T-helper 1 cell (primary cell): Measurements from ENCODE around the gene MFN2.
"Not testable (repeated sequence)": the region's sequence is repeated elsewhere in the genome, so short reads cannot be mapped to it uniquely, and the experiment has no call there.

Experiments used
- DNase-seq, 5 donors: peaks; one replicate each; pipeline ENCODE4 v3.0.0-alpha.2; 2012 to 2020
- total RNA-seq, 4 donors: gene quantifications; one replicate each; lab custom pipeline; 2026; lab: John Stamatoyannopoulos, UW

MFN2 gene
- total RNA-seq, result 59.9 to 69.3 (median 65.6) reads per million in 4 donors

GRCh38 chr1:11979851-11980675 is at the start of gene MFN2:
MFN2 (plus strand) TSS chr1:11980444; CDS start chr1:11989169, 8,725 bp downstream.
- DNase-seq, result peak; percentile 82 to 97 (median 87)

- no peak for DNase-seq
Measured at GRCh38 chr1:11930571-11931445, 49.4 kb upstream of the MFN2 start.

GRCh38 chr1:11931845-11932244 is 48.4 kb upstream of the MFN2 start:
- no peak for DNase-seq

GRCh38 chr1:11934302-11935056 is 45.8 kb upstream of the MFN2 start, which contains the start of gene PLOD1:
PLOD1 (plus strand) TSS chr1:11934717; CDS start chr1:11934780, 63 bp downstream.
- DNase-seq, result peak; percentile 70 to 90 (median 79)

GRCh38 chr1:11935057-11935412 is 45.2 kb upstream of the MFN2 start:
- no peak for DNase-seq

GRCh38 chr1:11935733-11936132 is 44.5 kb upstream of the MFN2 start:
- not testable (repeated sequence) for DNase-seq

- no peak for DNase-seq
Measured at GRCh38 chr1:11938722-11939526, 41.3 kb upstream of the MFN2 start.

GRCh38 chr1:11939794-11940193 is 40.5 kb upstream of the MFN2 start:
- not testable (repeated sequence) for DNase-seq

- DNase-seq, result no peak
Measured at GRCh38 chr1:11940260-11940921, 39.9 kb upstream of the MFN2 start.

GRCh38 chr1:11942280-11942679 is 38.0 kb upstream of the MFN2 start:
- DNase-seq, result no peak

GRCh38 chr1:11943619-11944018 is 36.6 kb upstream of the MFN2 start:
- no peak for DNase-seq

GRCh38 chr1:11944358-11944931 is 35.8 kb upstream of the MFN2 start:
- no peak for DNase-seq

- no peak for DNase-seq
Measured at GRCh38 chr1:11946647-11947046, 33.6 kb upstream of the MFN2 start.

- no peak for DNase-seq
Measured at GRCh38 chr1:11948822-11949458, 31.3 kb upstream of the MFN2 start.

- DNase-seq, result no peak
Measured at GRCh38 chr1:11951901-11952300, 28.3 kb upstream of the MFN2 start.

- DNase-seq, result no peak
Measured at GRCh38 chr1:11952455-11953109, 27.7 kb upstream of the MFN2 start.

GRCh38 chr1:11955221-11955620 is 25.0 kb upstream of the MFN2 start:
- DNase-seq, result no peak

- DNase-seq, result no peak
Measured at GRCh38 chr1:11957398-11957797, 22.8 kb upstream of the MFN2 start.

- no peak for DNase-seq
Measured at GRCh38 chr1:11957897-11958296, 22.3 kb upstream of the MFN2 start.

- no peak for DNase-seq
Measured at GRCh38 chr1:11960276-11960675, 20.0 kb upstream of the MFN2 start.
